Epithelial cell of prostate (primary cell): ENCODE measurements around the gene ARHGAP25.

ENCODE experiments used
- DNase-seq: peaks from one replicate; pipeline ENCODE4 v3.0.0-alpha.2; 2011; ENCODE audit warnings: low read depth, low spot score
- H3K27ac ChIP-seq: fragments of 450-650 bp; 2 replicates; pipeline ENCODE4 v1.5.1; 2017; ENCODE audit warnings: mild to moderate bottlenecking

ARHGAP25 gene

GRCh38 chr2:68717305-68717661, 17.3 kb upstream of the ARHGAP25 start:
- DNase-seq, result no peak
- no peak overlapping the region for H3K27ac ChIP-seq

- no peak for DNase-seq
- H3K27ac ChIP-seq, result no peak overlapping the region
These were observed 14.7 kb upstream of the ARHGAP25 start for GRCh38 chr2:68719912-68720311.

- no peak for DNase-seq
- H3K27ac ChIP-seq, result no peak overlapping the region
These were observed 13.9 kb upstream of the ARHGAP25 start for GRCh38 chr2:68720665-68721064.

GRCh38 chr2:68721482-68722101, 13.0 kb upstream of the ARHGAP25 start:
- H3K27ac ChIP-seq, result no peak overlapping the region
- DNase-seq, result no peak

GRCh38 chr2:68722712-68723111, 11.9 kb upstream of the ARHGAP25 start:
- H3K27ac ChIP-seq, result no peak overlapping the region
- no peak for DNase-seq

GRCh38 chr2:68723181-68723580, 11.4 kb upstream of the ARHGAP25 start:
- H3K27ac ChIP-seq, result no peak overlapping the region
- no peak for DNase-seq

GRCh38 chr2:68726100-68726499, 8.5 kb upstream of the ARHGAP25 start:
- no peak overlapping the region for H3K27ac ChIP-seq
- DNase-seq, result no peak

GRCh38 chr2:68726608-68727367, 7.8 kb upstream of the ARHGAP25 start:
- no peak overlapping the region for H3K27ac ChIP-seq
- DNase-seq, result no peak

GRCh38 chr2:68727683-68728375, 6.8 kb upstream of the ARHGAP25 start:
- no peak for DNase-seq
- no peak overlapping the region for H3K27ac ChIP-seq

- peak; percentile 78 for DNase-seq
- peak overlapping the region; percentile 26 for H3K27ac ChIP-seq
These were observed 3.8 kb upstream of the ARHGAP25 start for GRCh38 chr2:68730828-68731227.

- H3K27ac ChIP-seq, result no peak overlapping the region
- no peak for DNase-seq
These were observed 2.3 kb upstream of the ARHGAP25 start for GRCh38 chr2:68732036-68732932.

GRCh38 chr2:68733365-68733764, 1.2 kb upstream of the ARHGAP25 start:
- H3K27ac ChIP-seq, result no peak overlapping the region
- DNase-seq, result no peak

GRCh38 chr2:68734176-68734575, 435 bp upstream of the ARHGAP25 start:
- no peak for DNase-seq
- H3K27ac ChIP-seq, result no peak overlapping the region

GRCh38 chr2:68736086-68736485, 1.5 kb downstream of the ARHGAP25 start:
- no peak for DNase-seq
- H3K27ac ChIP-seq, result no peak overlapping the region

GRCh38 chr2:68737711-68738110, 3.1 kb downstream of the ARHGAP25 start:
- no peak overlapping the region for H3K27ac ChIP-seq
- DNase-seq, result no peak

- no peak for DNase-seq
- no peak overlapping the region for H3K27ac ChIP-seq
These were observed 4.4 kb downstream of the ARHGAP25 start for GRCh38 chr2:68738906-68739594.

- H3K27ac ChIP-seq, result peak overlapping the region; percentile 53
- DNase-seq, result no peak
These were observed 5.2 kb downstream of the ARHGAP25 start for GRCh38 chr2:68739595-68740399.

GRCh38 chr2:68740400-68740914, 5.8 kb downstream of the ARHGAP25 start:
- no peak for DNase-seq
- peak overlapping the region; percentile 53 for H3K27ac ChIP-seq

GRCh38 chr2:68741238-68741637, 6.6 kb downstream of the ARHGAP25 start:
- H3K27ac ChIP-seq, result peak overlapping the region; percentile 53
- no peak for DNase-seq
